Measurements from ENCODE around the gene ZDHHC6. TPM values are rescaled to one million over a fixed set of nuclear protein-coding genes. Genes with fewer than 3 reads are reported as not detected.

ZDHHC6 gene
- total and polyA plus RNA-seq, 3 experiments from 2014 or later: 48.3 to 56.4 (median 49.3) TPM

DNA sequence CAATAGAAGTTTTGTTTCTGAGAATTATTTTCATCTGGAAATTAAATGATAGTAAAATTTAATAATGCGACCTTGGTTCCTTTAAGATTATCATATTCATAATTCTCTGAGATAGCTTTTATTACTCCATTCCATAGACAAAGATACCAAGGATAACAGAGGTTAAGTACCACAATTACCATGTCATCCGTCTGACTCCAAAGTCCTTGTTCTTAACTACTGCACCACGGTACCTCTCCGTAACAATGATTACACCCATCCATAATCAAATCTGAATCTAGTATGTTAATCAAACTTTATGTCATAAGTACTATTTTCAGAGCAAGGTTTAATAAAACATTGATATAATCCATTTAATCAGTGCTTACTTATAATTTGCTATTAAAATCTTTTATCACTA, 8.4 kb downstream of the ZDHHC6 start:
- Histone ChIP-seq H3K36me3 (ENCODE audit: insufficient read depth, low read length) (peaks cover 23% of the 10 kb centered on the region), H3K27ac (ENCODE audit: low read depth, low read length) (no peak overlapping the region), H3K9me3 (ENCODE audit: low read length) (no peaks in the 10 kb centered on the region), H3K4me1 (ENCODE audit: insufficient read depth, low read length) (no peaks in the 10 kb centered on the region), H3K27me3 (ENCODE audit: insufficient read depth, low read length, poor library complexity, severe bottlenecking) (no peaks in the 10 kb centered on the region), H3K4me3 (ENCODE audit: low read length) (no peak overlapping the region)
- POLR2A ChIA-PET: no interaction called here
- Mint-ChIP-seq H3K27me3 (no peaks in the 10 kb centered on the region), H3K36me3 (peaks cover 0 to 79% (median 20%) of the 10 kb centered on the region in 3 donors), H3K27ac (no peak overlapping the region), H3K4me3 (no peak overlapping the region), H3K9me3 (no peaks in the 10 kb centered on the region), H3K4me1 (peaks cover 15 to 24% (median 21%) of the 10 kb centered on the region in 3 donors)
- CTCF ChIA-PET: no interaction called here
- no peak for DNase-seq

DNA sequence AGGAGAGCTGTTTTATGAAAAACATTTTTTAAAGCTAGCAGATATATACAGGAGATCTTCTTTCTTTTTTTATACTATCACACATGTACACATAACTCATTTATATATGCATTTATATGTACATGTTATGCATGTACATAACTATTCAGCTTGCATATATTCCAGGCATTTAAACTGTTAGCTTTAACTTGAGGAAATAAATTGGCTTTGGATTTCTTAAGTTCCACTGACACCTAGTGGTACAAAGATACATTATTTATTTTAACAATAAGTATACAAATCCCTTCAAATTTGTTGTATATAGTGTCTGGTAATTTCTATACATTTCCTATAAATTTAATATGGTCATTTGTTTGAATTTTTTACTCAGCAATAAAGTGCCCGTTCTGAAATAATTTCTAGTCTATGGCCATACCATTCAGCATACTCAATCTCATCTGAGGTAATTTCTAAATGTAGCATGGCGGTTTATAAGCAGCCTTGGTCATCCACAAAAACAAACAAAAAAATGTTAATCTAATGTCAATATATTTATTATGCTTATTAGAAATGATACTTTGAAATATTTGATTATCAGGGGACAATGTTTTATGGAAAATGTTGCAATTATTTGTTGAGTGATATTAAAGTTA, 11.6 kb downstream of the ZDHHC6 start:
- POLR2A ChIA-PET: interaction anchor here (0.6 to 1.6 kb wide), 3 partner anchors 12 to 48 kb away, joined by 3 to 6 read pairs (median 4); partner anchors contain the start of gene VTI1A
- Mint-ChIP-seq H3K27ac (peak overlapping the region in 1 of 8 donors; percentile 27), H3K9me3 (no peaks in the 10 kb centered on the region), H3K4me3 (no peak overlapping the region), H3K36me3 (peaks cover 0 to 78% (median 15%) of the 10 kb centered on the region in 3 donors), H3K27me3 (no peaks in the 10 kb centered on the region), H3K4me1 (peaks cover 0 to 3% (median 2%) of the 10 kb centered on the region in 3 donors)
- Histone ChIP-seq H3K9me3 (ENCODE audit: low read length) (no peaks in the 10 kb centered on the region), H3K27me3 (ENCODE audit: insufficient read depth, low read length, poor library complexity, severe bottlenecking) (no peaks in the 10 kb centered on the region), H3K36me3 (ENCODE audit: insufficient read depth, low read length) (peaks cover 41% of the 10 kb centered on the region), H3K27ac (ENCODE audit: low read depth, low read length) (no peak overlapping the region), H3K4me3 (ENCODE audit: low read length) (no peak overlapping the region), H3K4me1 (ENCODE audit: insufficient read depth, low read length) (no peaks in the 10 kb centered on the region)
- CTCF ChIA-PET: interaction anchor here (0.7 to 2.6 kb wide), 16 partner anchors 11 to 298 kb away, joined by 3 to 14 read pairs (median 3); partner anchors contain the start of genes VTI1A and ZDHHC6
- peak in 2 of 5 donors; percentile 7 to 22 for DNase-seq

DNA sequence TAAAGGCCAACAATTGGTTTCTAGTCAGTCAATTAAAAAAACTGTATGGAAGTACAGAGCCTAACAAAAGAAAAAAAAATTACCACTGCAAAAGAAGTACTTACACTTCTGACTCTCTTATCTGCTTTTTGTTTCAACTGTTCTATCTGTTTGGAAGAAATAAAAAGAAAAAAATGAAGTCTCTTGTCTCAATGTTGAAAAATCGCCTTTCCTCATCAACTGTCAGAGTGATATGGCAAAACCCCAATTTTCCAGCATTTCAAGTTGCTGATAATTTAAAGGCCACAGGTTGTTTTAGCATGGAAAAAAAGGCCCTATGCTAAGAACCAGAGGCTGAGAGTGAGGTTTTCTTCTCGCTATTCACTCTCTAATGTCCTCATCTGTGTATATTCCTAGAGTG, 13.6 kb downstream of the ZDHHC6 start:
- H3K27ac Mint-ChIP-seq: no peak overlapping the region
- CTCF ChIA-PET: interaction anchor here (0.9 to 1.5 kb wide), 2 partner anchors 58 to 117 kb away, joined by 3 read pairs; no protein-coding TSS in a partner anchor

DNA sequence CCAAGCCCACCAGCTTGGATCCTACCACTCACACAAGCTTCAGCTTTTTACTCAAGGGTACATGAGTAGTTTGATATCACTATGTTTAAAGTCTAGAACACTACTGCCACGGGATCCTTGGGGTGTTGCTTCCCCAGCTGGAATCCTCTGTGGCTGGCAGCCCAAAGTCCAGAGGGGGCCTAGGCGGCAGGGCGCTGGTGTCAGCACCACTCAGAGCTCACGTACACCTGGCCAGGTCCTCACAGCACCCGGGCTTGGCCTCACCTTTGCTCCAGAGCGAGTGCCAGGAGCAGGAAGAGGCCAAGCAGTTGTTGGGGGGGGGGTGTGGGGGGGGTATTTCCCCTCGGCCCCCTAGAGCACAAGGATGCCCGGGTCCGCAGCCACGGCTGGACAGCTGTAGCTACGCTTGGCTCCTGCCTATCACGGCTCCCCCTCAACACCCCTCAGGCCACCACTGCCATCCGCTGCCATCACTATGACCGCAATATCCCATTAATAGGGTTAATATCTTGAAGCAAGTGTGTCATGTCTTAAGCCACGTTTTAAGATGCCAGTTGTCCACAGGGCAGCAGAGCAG, 17.0 kb downstream of the ZDHHC6 start:
- H3K27me3 ChIP-seq (ENCODE audit: insufficient read depth, low read length, poor library complexity, severe bottlenecking): no peaks in the 10 kb centered on the region
- H3K4me3 ChIP-seq (ENCODE audit: low read length): no peak overlapping the region
- no peaks in the 10 kb centered on the region for H3K9me3 ChIP-seq (ENCODE audit: low read length)
- H3K4me1 ChIP-seq (ENCODE audit: insufficient read depth, low read length): no peaks in the 10 kb centered on the region
- DNase-seq: no peak
- ChIA-PET CTCF (interaction anchor here (1.0 kb wide), 1 partner anchor 44 kb away, joined by 3 read pairs; no protein-coding TSS in a partner anchor), POLR2A (interaction anchor here (1.5 kb wide), 1 partner anchor 17 kb away, joined by 3 read pairs; the partner anchor contains the start of gene VTI1A)
- Mint-ChIP-seq H3K36me3 (peaks cover 0 to 88% (median 29%) of the 10 kb centered on the region in 3 donors), H3K27ac (peak overlapping the region in 6 of 8 donors; percentile 12 to 88 (median 68)), H3K9me3 (no peaks in the 10 kb centered on the region), H3K27me3 (no peaks in the 10 kb centered on the region), H3K4me3 (no peak overlapping the region), H3K4me1 (peaks cover 3 to 6% (median 6%) of the 10 kb centered on the region in 3 donors)
- H3K36me3 ChIP-seq (ENCODE audit: insufficient read depth, low read length): peaks cover 63% of the 10 kb centered on the region
- H3K27ac ChIP-seq (ENCODE audit: low read depth, low read length): no peak overlapping the region

More for the DNA sequence above, 13.6 kb downstream of the ZDHHC6 start:
- H3K4me1 ChIP-seq (ENCODE audit: insufficient read depth, low read length): no peaks in the 10 kb centered on the region
- peaks cover 5 to 6% (median 6%) of the 10 kb centered on the region in 3 donors for H3K4me1 Mint-ChIP-seq
- no peaks in the 10 kb centered on the region for H3K9me3 Mint-ChIP-seq
- H3K27me3 ChIP-seq (ENCODE audit: insufficient read depth, low read length, poor library complexity, severe bottlenecking): no peaks in the 10 kb centered on the region
- no peak overlapping the region for H3K27ac ChIP-seq (ENCODE audit: low read depth, low read length)
- H3K36me3 Mint-ChIP-seq: peaks cover 0 to 79% (median 19%) of the 10 kb centered on the region in 3 donors
- H3K9me3 ChIP-seq (ENCODE audit: low read length): no peaks in the 10 kb centered on the region
- H3K36me3 ChIP-seq (ENCODE audit: insufficient read depth, low read length): peaks cover 45% of the 10 kb centered on the region
- DNase-seq: no peak
- no peak overlapping the region for H3K4me3 ChIP-seq (ENCODE audit: low read length)
- H3K27me3 Mint-ChIP-seq: no peaks in the 10 kb centered on the region
- H3K4me3 Mint-ChIP-seq: no peak overlapping the region
- POLR2A ChIA-PET: no interaction called here

DNA sequence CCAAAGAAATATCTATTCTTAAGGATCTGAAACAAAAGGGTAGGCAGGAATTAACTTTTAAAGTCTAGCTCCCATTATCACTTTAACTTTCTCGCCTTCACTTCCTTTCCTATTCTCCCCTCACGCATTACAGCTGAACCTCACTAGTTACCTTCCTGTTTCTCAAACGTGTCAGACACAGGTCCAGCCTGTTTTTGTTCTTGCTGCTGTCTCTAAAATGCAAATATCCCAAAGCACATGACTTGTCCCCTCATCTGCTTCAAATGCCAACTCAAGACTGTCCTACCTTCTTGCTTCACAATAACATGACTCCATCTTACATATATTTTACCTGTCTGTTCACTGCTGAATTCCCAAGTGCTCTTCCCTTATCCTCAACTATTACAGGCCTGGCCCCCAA, 17.6 kb downstream of the ZDHHC6 start:
- Mint-ChIP-seq H3K27me3 (no peaks in the 10 kb centered on the region), H3K9me3 (no peaks in the 10 kb centered on the region), H3K4me3 (no peak overlapping the region), H3K27ac (peak overlapping the region; percentile 12 to 88 (median 60)), H3K4me1 (peaks cover 3 to 6% (median 6%) of the 10 kb centered on the region in 3 donors), H3K36me3 (peaks cover 0 to 88% (median 29%) of the 10 kb centered on the region in 3 donors)
- ChIA-PET POLR2A (interaction anchor here (1.5 kb wide), 1 partner anchor 18 kb away, joined by 3 read pairs; the partner anchor contains the start of gene VTI1A), CTCF (interaction anchor here (0.7 to 1.0 kb wide), 2 partner anchors 10 to 43 kb away, joined by 3 read pairs; no protein-coding TSS in a partner anchor)
- H3K9me3 ChIP-seq (ENCODE audit: low read length): no peaks in the 10 kb centered on the region
- no peaks in the 10 kb centered on the region for H3K4me1 ChIP-seq (ENCODE audit: insufficient read depth, low read length)
- H3K27me3 ChIP-seq (ENCODE audit: insufficient read depth, low read length, poor library complexity, severe bottlenecking): no peaks in the 10 kb centered on the region
- peaks cover 69% of the 10 kb centered on the region for H3K36me3 ChIP-seq (ENCODE audit: insufficient read depth, low read length)
- no peak overlapping the region for H3K27ac ChIP-seq (ENCODE audit: low read depth, low read length)
- H3K4me3 ChIP-seq (ENCODE audit: low read length): no peak overlapping the region
- no peak for DNase-seq

DNA sequence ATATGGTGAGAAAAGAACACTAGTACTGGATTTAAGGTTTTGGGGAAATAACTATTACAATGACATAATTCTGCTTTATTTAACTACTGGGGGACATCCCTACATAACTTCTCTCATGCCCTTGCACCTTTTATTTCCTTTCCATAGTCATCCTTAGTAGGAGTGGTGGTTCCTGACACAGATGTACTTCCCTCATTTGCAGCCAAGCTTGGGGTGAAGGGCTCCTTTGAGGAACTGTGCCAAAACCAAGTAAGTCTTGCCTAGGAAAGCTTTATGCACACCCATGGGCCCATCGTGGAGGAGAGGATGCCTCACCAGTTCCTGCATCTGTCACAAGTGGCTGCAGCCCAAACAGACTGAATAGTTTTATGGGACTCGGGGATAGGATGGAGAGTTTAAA, 20.6 kb downstream of the ZDHHC6 start:
- H3K4me1 ChIP-seq (ENCODE audit: insufficient read depth, low read length): no peaks in the 10 kb centered on the region
- peaks cover 0 to 90% (median 29%) of the 10 kb centered on the region in 3 donors for H3K36me3 Mint-ChIP-seq
- peak overlapping the region in 4 of 8 donors; percentile 14 to 77 (median 48) for H3K27ac Mint-ChIP-seq
- no peaks in the 10 kb centered on the region for H3K27me3 Mint-ChIP-seq
- DNase-seq: no peak
- H3K4me1 Mint-ChIP-seq: peaks cover 3 to 6% (median 6%) of the 10 kb centered on the region in 3 donors
- H3K9me3 ChIP-seq (ENCODE audit: low read length): no peaks in the 10 kb centered on the region
- ChIA-PET CTCF (interaction anchor here (0.8 to 1.4 kb wide), 2 partner anchors 50 to 242 kb away, joined by 3 to 4 read pairs; partner anchors contain the start of gene GPAM), POLR2A (interaction anchor here (1.0 kb wide), 1 partner anchor 8 kb away, joined by 3 read pairs; no protein-coding TSS in a partner anchor)
- H3K4me3 Mint-ChIP-seq: no peak overlapping the region
- H3K36me3 ChIP-seq (ENCODE audit: insufficient read depth, low read length): peaks cover 68% of the 10 kb centered on the region
- H3K9me3 Mint-ChIP-seq: no peaks in the 10 kb centered on the region
- H3K4me3 ChIP-seq (ENCODE audit: low read length): no peak overlapping the region
- no peaks in the 10 kb centered on the region for H3K27me3 ChIP-seq (ENCODE audit: insufficient read depth, low read length, poor library complexity, severe bottlenecking)
- no peak overlapping the region for H3K27ac ChIP-seq (ENCODE audit: low read depth, low read length)

DNA sequence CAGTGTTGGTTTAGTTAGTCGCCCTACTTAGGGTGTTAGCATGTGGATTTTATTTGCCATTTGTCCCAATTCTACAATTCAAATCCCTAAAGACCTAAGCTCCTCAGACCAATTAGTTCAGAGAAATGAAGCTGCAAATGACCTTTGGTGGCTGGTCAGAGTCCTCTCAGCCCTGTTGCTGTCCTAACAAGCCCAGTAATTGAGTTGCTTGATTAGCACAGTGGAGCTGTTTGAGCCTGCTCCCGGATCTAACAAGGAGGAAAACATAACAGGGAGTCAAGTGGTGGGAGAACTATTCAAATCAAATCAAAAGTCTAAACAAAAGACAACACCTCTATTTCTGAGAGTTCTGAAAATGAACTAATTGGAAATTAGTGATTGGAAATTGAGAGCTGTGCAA, 22.1 kb downstream of the ZDHHC6 start:
- H3K36me3 ChIP-seq (ENCODE audit: insufficient read depth, low read length): peaks cover 55% of the 10 kb centered on the region
- Mint-ChIP-seq H3K4me3 (no peak overlapping the region), H3K27ac (peak overlapping the region in 4 of 8 donors; percentile 18 to 47 (median 24)), H3K9me3 (no peaks in the 10 kb centered on the region), H3K27me3 (no peaks in the 10 kb centered on the region), H3K36me3 (peaks cover 0 to 86% (median 34%) of the 10 kb centered on the region in 3 donors), H3K4me1 (peaks cover 3 to 6% (median 6%) of the 10 kb centered on the region in 3 donors)
- no peak overlapping the region for H3K27ac ChIP-seq (ENCODE audit: low read depth, low read length)
- ChIA-PET POLR2A (no interaction called here), CTCF (interaction anchor here (1.1 to 1.4 kb wide), 2 partner anchors 10 to 241 kb away, joined by 3 to 4 read pairs; partner anchors contain the start of gene GPAM)
- no peak overlapping the region for H3K4me3 ChIP-seq (ENCODE audit: low read length)
- no peak for DNase-seq
- no peaks in the 10 kb centered on the region for H3K4me1 ChIP-seq (ENCODE audit: insufficient read depth, low read length)
- H3K9me3 ChIP-seq (ENCODE audit: low read length): no peaks in the 10 kb centered on the region
- no peaks in the 10 kb centered on the region for H3K27me3 ChIP-seq (ENCODE audit: insufficient read depth, low read length, poor library complexity, severe bottlenecking)

DNA sequence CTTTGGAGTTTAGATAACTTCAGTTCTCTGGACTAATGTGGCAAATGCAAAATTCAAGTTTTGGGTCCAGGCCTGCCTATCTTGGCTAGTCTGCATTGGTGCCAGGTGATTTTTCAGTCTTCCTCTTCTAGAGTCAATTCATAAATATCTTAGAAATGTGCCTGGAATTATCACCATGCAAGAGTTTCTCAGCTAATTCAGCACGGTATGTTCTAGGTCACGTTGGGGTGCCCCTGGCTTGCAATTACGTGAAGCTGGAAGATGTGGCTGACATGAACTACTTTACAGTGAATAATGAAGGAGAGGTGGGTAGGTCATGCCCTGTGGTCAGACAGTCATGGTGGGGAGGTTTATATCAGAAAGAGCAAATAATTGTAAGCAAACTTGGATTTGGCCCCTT, 25.0 kb downstream of the ZDHHC6 start:
- DNase-seq: no peak
- Histone ChIP-seq H3K4me3 (ENCODE audit: low read length) (no peak overlapping the region), H3K4me1 (ENCODE audit: insufficient read depth, low read length) (no peaks in the 10 kb centered on the region), H3K36me3 (ENCODE audit: insufficient read depth, low read length) (peaks cover 48% of the 10 kb centered on the region), H3K27me3 (ENCODE audit: insufficient read depth, low read length, poor library complexity, severe bottlenecking) (no peaks in the 10 kb centered on the region), H3K27ac (ENCODE audit: low read depth, low read length) (no peak overlapping the region), H3K9me3 (ENCODE audit: low read length) (no peaks in the 10 kb centered on the region)
- no peaks in the 10 kb centered on the region for H3K9me3 Mint-ChIP-seq
- POLR2A ChIA-PET: no interaction called here
- H3K27ac Mint-ChIP-seq: peak overlapping the region in 6 of 8 donors; percentile 40 to 89 (median 58)
- H3K4me1 Mint-ChIP-seq: no peaks in the 10 kb centered on the region
- H3K27me3 Mint-ChIP-seq: no peaks in the 10 kb centered on the region
- CTCF ChIA-PET: no interaction called here
- H3K4me3 Mint-ChIP-seq: no peak overlapping the region
- H3K36me3 Mint-ChIP-seq: peaks cover 0 to 82% (median 26%) of the 10 kb centered on the region in 3 donors

All from CD8-positive, alpha-beta memory T cell (primary cell).